GM21737 (cell line): ENCODE measurements around the gene APBB2.

Experiments
- ATAC-seq: cut with Tn5 transposase; IDR thresholded peaks from one replicate; pipeline ENCODE4 v1.9.1; 2021; ENCODE audit warnings: mild to moderate bottlenecking, moderate library complexity; ENCODE audit not compliant: unreplicated experiment

APBB2 gene

DNA sequence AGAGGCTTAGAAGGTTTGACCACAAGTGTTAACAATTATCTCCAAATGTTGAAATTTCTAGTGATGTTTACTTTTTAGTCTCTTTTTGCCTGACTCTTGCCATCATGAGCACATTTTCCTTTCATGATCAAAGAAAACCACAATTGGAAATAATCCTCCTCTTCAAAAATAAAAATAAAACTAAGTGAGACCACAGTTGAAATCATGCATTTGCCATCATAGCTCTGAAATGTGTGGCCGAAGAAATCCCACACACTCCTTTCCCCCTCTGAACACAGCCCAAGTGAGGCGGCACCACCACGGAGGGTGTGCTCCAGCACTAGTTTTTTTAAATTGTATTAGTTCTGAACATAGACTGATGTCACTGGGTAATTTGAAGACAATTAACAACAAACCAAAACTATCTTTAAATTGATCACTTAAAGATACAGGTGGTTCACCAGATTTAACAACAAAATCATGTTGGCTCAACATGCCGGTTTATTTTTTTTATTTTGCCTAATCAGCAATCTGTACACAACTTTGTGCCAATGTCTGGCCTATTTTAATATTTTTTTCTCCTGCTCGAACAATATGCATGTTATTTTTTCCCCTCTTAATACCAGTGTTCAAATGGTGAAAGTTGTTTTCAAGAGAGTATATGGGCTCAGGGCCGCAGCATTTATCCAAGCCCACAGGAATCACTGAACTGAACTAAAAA lies 17.6 kb downstream of the APBB2 start:
- ATAC-seq, result no peak

- no peak for ATAC-seq
Observed at GRCh38 chr4:41192136-41192535, 22.2 kb downstream of the APBB2 start.

- ATAC-seq, result no peak
Observed at GRCh38 chr4:41189666-41190065, 24.7 kb downstream of the APBB2 start.

GRCh38 chr4:41189076-41189475 lies 25.3 kb downstream of the APBB2 start:
- no peak for ATAC-seq

DNA sequence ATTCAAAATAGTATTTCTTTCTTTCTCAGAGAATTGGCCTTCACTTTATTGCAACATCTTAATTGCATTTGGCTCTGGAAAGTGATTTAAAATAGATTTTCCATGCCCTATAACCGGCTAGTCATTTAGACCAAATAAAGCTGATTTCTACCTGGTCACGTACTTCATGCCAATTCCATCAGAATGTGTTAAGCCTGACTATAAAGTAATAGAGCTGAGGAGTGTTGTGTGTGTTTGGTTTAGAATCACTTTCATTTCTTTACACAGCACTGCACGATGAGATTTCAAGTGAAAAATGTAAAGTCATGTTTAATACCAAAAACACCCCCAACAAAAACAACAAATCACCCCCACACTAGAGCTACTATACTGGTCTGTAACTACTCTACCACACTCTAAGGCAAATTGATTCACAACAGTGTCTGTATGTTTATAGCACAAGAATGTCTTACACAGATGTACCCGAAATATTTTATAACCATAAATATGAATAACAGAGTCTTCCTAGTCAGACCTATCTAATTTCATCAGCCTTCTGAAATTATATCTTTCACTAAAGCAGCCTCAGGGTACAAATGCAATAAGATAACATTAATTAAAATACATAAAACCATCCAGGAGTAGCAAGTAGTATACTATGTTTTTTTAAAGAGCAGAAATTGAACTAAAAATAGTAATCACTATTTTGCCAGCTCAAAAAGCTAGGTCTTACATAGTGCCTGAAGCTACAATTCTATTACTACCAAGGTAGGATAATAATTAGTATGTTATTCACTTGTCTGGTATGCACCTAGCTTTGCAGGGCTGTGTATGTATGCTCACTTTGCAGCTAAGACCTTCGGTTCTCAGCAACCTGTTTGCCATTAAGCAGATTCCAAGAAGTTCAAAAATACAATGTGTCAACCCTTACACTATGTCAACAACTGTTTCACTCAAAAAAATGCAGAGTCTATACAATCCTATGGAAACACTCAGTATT lies 28.4 kb downstream of the APBB2 start:
- no peak for ATAC-seq

DNA sequence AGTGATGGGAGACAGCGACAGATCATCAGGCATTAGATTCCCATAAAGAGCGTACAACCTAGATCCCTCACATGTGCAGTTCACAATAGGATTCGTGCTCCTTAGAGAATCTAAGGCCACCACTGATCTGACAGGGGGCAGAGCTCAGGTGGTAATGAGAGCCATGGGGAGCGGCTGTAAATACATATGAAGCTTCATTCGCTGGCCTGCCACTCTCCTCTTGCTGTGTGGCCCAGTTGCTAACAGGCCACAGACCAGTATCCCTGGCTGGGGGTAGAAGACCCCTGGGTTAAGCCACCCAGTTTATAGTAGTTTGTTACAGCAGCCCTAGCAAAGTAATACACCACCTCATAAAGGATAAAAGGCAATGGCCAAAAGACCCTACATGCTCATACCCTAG lies 30.3 kb downstream of the APBB2 start:
- ATAC-seq, result no peak

DNA sequence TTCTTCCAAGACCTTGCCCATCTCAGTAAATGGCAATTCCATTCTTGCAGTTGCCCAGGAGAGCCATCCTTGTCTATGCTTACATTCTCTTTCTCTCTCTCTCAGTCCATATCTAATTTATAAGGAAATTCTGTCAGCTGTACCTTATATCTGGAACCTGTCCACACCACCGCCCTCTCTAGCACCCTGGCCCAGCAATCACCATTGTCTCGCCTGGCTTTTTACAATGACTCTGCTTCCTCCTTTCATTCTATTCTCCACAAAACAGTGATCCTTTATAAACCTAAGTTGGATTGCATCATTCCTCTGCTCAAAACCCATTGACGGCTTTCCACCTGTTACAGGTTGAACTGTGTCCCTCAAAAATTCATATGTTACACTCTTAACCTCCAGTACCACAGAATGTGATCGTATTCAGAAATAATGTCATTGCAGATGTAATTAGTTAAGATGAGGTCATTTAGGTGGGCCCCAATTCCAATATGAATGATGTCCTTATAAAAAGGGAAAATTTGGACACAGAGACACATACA lies 31.3 kb downstream of the APBB2 start:
- ATAC-seq, result no peak

DNA sequence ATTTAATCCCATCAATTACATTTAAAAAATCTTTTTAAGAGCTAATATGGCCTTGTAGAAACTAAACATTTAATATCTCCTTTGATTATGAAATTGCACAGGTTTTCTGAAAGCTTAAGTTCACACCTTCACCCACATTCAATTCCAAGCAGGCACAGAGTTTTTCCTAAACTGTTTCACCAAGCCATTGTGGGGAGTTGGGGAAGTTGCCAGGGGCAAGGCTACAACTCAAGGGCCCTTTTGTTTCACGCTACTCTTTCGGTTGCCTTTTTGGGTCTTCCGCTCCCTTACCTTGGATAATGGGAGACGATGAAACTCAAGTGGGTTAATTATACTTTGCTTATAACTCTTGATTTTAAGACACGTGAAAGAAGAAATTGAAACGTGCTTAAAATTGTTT lies 33.3 kb downstream of the APBB2 start:
- ATAC-seq, result no peak

DNA sequence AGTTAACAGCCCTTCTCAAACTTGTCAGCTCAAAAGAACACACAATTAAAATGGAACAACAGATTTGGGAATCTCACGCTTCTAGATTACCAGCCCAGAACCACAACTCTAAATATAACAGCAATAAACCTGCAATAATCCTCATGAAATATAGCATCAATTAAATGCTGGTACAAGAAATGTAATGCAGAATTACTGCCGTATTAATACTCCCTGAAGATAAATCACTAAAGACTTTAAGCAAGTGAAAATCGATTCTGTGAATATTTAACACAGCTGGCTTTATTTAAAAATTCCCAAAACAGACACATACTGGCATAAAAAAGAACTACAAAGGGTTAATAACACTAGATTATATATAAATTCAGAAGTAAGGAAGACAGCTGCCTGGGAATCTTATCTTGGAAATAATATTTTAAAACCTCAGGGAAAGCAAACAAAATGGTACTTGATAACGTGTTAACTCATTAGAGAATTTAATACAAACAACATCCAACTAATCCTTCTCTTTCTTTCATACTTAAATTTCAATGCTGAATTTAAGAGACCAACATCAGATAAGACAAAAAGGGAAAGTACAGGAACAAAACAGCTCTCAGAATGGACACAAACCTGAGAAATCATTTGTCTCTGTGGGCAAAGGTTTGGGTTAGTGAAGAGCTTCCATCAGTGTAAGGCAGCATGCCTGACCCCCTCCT lies 34.7 kb downstream of the APBB2 start:
- no peak for ATAC-seq

- no peak for ATAC-seq
Observed at GRCh38 chr4:41178372-41179370, 35.7 kb downstream of the APBB2 start.

DNA sequence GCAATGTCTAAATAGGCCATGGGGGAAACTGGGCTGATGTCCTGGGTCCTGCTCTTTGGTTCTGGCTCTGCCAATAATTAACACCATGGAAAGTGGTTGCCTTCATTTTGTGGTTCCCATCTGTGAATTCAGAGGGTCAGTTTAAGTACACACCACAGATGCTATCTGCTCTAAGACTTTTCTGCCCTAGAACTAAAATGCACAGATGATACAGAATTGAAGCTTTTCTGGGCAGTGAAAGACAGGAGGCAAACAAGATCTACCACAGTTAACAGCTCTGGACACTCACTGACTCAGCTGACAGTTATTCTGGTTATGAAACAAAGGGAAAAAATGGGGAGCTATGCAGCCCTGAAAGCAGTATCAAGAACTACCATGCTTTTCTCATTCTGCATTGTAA lies 37.3 kb downstream of the APBB2 start:
- no peak for ATAC-seq

GRCh38 chr4:41176340-41176739 lies 38.0 kb downstream of the APBB2 start:
- no peak for ATAC-seq

GRCh38 chr4:41175794-41176193 lies 38.5 kb downstream of the APBB2 start:
- no peak for ATAC-seq

DNA sequence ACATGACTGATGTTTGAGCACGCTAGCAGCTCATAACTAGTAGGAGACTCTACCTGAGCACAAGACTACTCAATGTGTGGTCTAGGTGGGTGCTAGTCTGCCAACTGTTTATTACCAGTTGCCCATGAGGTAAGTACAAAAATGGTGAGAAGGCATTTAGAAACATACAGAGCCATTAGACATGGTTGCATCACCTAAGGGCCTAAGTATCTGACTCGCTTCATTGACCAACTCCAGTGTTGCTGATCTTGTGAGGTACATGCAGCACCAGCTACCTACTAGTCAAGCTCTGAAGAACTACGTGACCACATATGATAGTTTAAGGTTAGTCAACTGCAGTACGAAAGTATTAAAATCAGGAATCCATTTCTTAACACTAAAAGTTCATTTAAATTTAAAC lies 39.9 kb downstream of the APBB2 start:
- no peak for ATAC-seq

DNA sequence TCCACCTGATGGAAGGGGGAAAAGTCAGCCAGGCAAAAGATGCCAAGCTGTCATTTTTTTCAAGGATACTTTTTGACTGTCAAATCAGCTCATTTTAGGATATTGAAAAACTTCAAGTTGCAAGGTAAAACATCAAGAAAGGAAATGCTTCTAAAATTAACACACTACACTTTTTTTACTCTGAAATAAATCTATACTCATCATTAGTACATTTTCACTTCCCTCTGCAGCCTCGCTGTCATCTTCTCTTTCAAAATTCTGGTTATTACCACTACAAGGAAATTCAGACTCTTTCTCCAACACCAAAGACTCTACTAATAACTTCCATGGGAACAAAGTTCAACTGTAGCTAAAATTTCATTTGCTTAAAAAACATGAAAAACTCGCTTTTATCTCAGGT lies 41.6 kb downstream of the APBB2 start:
- ATAC-seq, result no peak

GRCh38 chr4:41169256-41169800 lies 45.0 kb downstream of the APBB2 start:
- ATAC-seq, result no peak

GRCh38 chr4:41167191-41167590 lies 47.2 kb downstream of the APBB2 start:
- no peak for ATAC-seq

DNA sequence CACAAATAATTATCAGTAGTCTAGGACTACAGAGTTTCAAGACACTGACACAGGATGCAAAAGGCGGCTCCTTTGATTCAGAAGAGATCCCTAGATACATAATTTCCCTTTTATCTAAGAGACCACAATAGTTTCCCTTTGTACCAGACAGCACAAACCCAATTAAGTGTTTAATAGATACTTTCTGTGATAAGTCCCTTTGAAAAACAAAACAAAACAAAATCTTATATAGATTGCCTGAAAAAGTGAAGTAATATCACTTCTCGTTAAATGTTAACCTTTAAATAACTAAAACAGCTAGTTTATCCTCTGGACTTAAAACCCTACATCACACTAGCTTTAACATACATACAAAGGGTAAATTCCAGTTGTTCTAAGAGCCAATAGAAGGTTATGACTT lies 49.9 kb downstream of the APBB2 start:
- ATAC-seq, result no peak

DNA sequence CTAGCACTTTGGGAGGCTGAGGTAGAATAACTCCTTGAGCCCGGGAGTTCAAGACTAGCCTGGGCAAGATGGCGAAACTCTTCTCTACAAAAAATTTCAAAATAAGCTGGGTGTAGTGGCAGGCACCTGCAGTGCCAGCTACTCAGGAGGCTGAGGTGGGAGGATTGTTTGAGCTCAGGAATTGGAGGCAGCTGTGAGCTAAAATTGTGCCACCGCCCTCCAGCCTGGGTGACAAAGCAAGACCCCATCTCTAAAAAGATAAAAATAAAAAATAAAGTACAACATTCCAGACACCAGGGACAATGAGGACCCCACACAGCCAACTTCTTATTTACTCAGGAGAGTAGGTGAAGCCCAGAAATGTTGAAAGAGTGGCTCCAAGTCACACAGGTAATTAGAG lies 53.0 kb downstream of the APBB2 start:
- no peak for ATAC-seq

DNA sequence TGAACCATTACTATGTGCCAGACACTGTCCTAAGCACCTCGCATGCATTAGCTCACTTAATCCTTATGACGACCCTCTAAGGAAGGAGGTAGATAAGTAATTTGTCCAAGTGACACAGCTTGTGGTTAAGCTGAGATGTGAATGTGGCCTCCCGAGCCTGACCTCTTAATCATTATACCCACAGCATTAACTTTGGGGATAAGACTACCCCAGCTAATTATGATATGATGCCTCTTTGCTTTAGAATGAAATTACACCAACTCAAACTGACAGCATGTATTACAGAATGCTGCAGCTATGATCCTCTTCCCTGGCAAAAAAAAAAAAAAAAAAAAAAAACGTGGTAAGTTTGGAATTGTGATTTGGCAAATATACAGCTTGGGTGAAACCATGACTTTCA lies 53.5 kb downstream of the APBB2 start:
- ATAC-seq, result no peak
